Measurements from ENCODE around the gene ZDHHC21.

ZDHHC21 gene

GRCh38 chr9:14627513-14627912 is 65.7 kb downstream of the ZDHHC21 start:
- DNase-seq (no peak), ATAC-seq (replicated peaks) (no peak)
- Mint-ChIP-seq H3K4me3 (no peak overlapping the region), H3K4me1 (ENCODE audit: low read depth in 2 of 2) (peaks cover 0 to 9% of the 10 kb centered on the region in 2 donors), H3K27ac (peak overlapping the region in 1 of 2 donors; percentile 19), H3K9me3 (no peaks in the 10 kb centered on the region), H3K36me3 (ENCODE audit: insufficient read depth) (peaks cover 7% of the 10 kb centered on the region), H3K27me3 (no peaks in the 10 kb centered on the region)

GRCh38 chr9:14618836-14619420 is 74.3 kb downstream of the ZDHHC21 start:
- H3K4me3 Mint-ChIP-seq = no peak overlapping the region
- H3K4me1 Mint-ChIP-seq (ENCODE audit: low read depth in 2 of 2) = peaks cover 0 to 3% of the 10 kb centered on the region in 2 donors
- no peak for ATAC-seq (replicated peaks)
- H3K27me3 Mint-ChIP-seq = no peaks in the 10 kb centered on the region
- DNase-seq = no peak
- H3K27ac Mint-ChIP-seq = no peak overlapping the region
- no peaks in the 10 kb centered on the region for H3K9me3 Mint-ChIP-seq
- H3K36me3 Mint-ChIP-seq (ENCODE audit: insufficient read depth) = no peaks in the 10 kb centered on the region

- DNase-seq (peak in 1 of 3 experiments; percentile 4), ATAC-seq (replicated peaks) (peak; percentile 27)
- Mint-ChIP-seq H3K9me3 (no peaks in the 10 kb centered on the region), H3K4me3 (no peak overlapping the region), H3K36me3 (ENCODE audit: insufficient read depth) (no peaks in the 10 kb centered on the region), H3K27me3 (no peaks in the 10 kb centered on the region), H3K27ac (no peak overlapping the region), H3K4me1 (ENCODE audit: low read depth in 2 of 2) (no peaks in the 10 kb centered on the region)
These were observed 76.8 kb downstream of the ZDHHC21 start for GRCh38 chr9:14616188-14616982.

- Mint-ChIP-seq H3K27me3 (no peaks in the 10 kb centered on the region), H3K4me3 (no peak overlapping the region), H3K27ac (no peak overlapping the region), H3K9me3 (no peaks in the 10 kb centered on the region), H3K36me3 (ENCODE audit: insufficient read depth) (no peaks in the 10 kb centered on the region), H3K4me1 (ENCODE audit: low read depth in 2 of 2) (no peaks in the 10 kb centered on the region)
- no peak for ATAC-seq (replicated peaks)
- DNase-seq = no peak
These were observed 84.7 kb downstream of the ZDHHC21 start for GRCh38 chr9:14608540-14608939.

- no peak overlapping the region for H3K27ac Mint-ChIP-seq
- peaks cover under 1 to 14% of the 10 kb centered on the region in 2 donors for H3K9me3 Mint-ChIP-seq
- H3K36me3 Mint-ChIP-seq (ENCODE audit: insufficient read depth) = peaks cover 4% of the 10 kb centered on the region
- H3K4me1 Mint-ChIP-seq (ENCODE audit: low read depth in 2 of 2) = peaks cover 0 to 8% of the 10 kb centered on the region in 2 donors
- ATAC-seq (replicated peaks) = no peak
- no peak for DNase-seq
- no peak overlapping the region for H3K4me3 Mint-ChIP-seq
- no peaks in the 10 kb centered on the region for H3K27me3 Mint-ChIP-seq
These were observed 95.9 kb downstream of the ZDHHC21 start for GRCh38 chr9:14597171-14597799.

GRCh38 chr9:14593406-14593805 is 99.8 kb downstream of the ZDHHC21 start:
- no peak overlapping the region for H3K4me3 Mint-ChIP-seq
- no peak for ATAC-seq (replicated peaks)
- H3K27me3 Mint-ChIP-seq = no peaks in the 10 kb centered on the region
- no peak for DNase-seq
- peaks cover 0 to 14% of the 10 kb centered on the region in 2 donors for H3K9me3 Mint-ChIP-seq
- no peak overlapping the region for H3K27ac Mint-ChIP-seq
- peaks cover 4% of the 10 kb centered on the region for H3K36me3 Mint-ChIP-seq (ENCODE audit: insufficient read depth)
- peaks cover 0 to 8% of the 10 kb centered on the region in 2 donors for H3K4me1 Mint-ChIP-seq (ENCODE audit: low read depth in 2 of 2)

- Mint-ChIP-seq H3K27ac (no peak overlapping the region), H3K9me3 (peaks cover 0 to 14% of the 10 kb centered on the region in 2 donors), H3K4me1 (ENCODE audit: low read depth in 2 of 2) (peaks cover 4 to 9% of the 10 kb centered on the region in 2 donors), H3K27me3 (no peaks in the 10 kb centered on the region), H3K36me3 (ENCODE audit: insufficient read depth) (peaks cover 4% of the 10 kb centered on the region), H3K4me3 (no peak overlapping the region)
- no peak for DNase-seq
- no peak for ATAC-seq (replicated peaks)
These were observed 101.8 kb downstream of the ZDHHC21 start for GRCh38 chr9:14591411-14591810.

GRCh38 chr9:14585730-14586473 is 107.3 kb downstream of the ZDHHC21 start:
- peak; percentile 78 for ATAC-seq (replicated peaks)
- Mint-ChIP-seq H3K36me3 (ENCODE audit: insufficient read depth) (no peaks in the 10 kb centered on the region), H3K4me3 (no peak overlapping the region), H3K27ac (peak overlapping the region in 1 of 2 donors; percentile 75), H3K27me3 (no peaks in the 10 kb centered on the region), H3K4me1 (ENCODE audit: low read depth in 2 of 2) (peaks cover 14 to 22% of the 10 kb centered on the region in 2 donors), H3K9me3 (peaks cover 0 to 7% of the 10 kb centered on the region in 2 donors)
- peak in 1 of 3 experiments; percentile 2 for DNase-seq

- H3K4me3 Mint-ChIP-seq = no peak overlapping the region
- H3K4me1 Mint-ChIP-seq (ENCODE audit: low read depth in 2 of 2) = peaks cover 14 to 22% of the 10 kb centered on the region in 2 donors
- ATAC-seq (replicated peaks) = no peak
- H3K36me3 Mint-ChIP-seq (ENCODE audit: insufficient read depth) = no peaks in the 10 kb centered on the region
- DNase-seq = no peak
- peaks cover 0 to 7% of the 10 kb centered on the region in 2 donors for H3K9me3 Mint-ChIP-seq
- no peak overlapping the region for H3K27ac Mint-ChIP-seq
- H3K27me3 Mint-ChIP-seq = no peaks in the 10 kb centered on the region
These were observed 108.7 kb downstream of the ZDHHC21 start for GRCh38 chr9:14584571-14584970.

GRCh38 chr9:14578030-14578429 is 115.2 kb downstream of the ZDHHC21 start:
- Mint-ChIP-seq H3K36me3 (ENCODE audit: insufficient read depth) (no peaks in the 10 kb centered on the region), H3K4me1 (ENCODE audit: low read depth in 2 of 2) (no peaks in the 10 kb centered on the region), H3K4me3 (no peak overlapping the region), H3K27ac (no peak overlapping the region), H3K9me3 (peaks cover 8 to 35% of the 10 kb centered on the region in 2 donors), H3K27me3 (no peaks in the 10 kb centered on the region)
- no peak for ATAC-seq (replicated peaks)
- no peak for DNase-seq

- no peaks in the 10 kb centered on the region for H3K36me3 Mint-ChIP-seq (ENCODE audit: insufficient read depth)
- H3K27ac Mint-ChIP-seq = no peak overlapping the region
- peaks cover 11 to 37% of the 10 kb centered on the region in 2 donors for H3K9me3 Mint-ChIP-seq
- no peaks in the 10 kb centered on the region for H3K27me3 Mint-ChIP-seq
- ATAC-seq (replicated peaks) = no peak
- no peak for DNase-seq
- no peaks in the 10 kb centered on the region for H3K4me1 Mint-ChIP-seq (ENCODE audit: low read depth in 2 of 2)
- H3K4me3 Mint-ChIP-seq = no peak overlapping the region
These were observed 119.1 kb downstream of the ZDHHC21 start for GRCh38 chr9:14574173-14574572.

- H3K36me3 Mint-ChIP-seq (ENCODE audit: insufficient read depth) = no peaks in the 10 kb centered on the region
- no peaks in the 10 kb centered on the region for H3K27me3 Mint-ChIP-seq
- H3K4me1 Mint-ChIP-seq (ENCODE audit: low read depth in 2 of 2) = no peaks in the 10 kb centered on the region
- H3K9me3 Mint-ChIP-seq = peaks cover 10 to 31% of the 10 kb centered on the region in 2 donors
- no peak for DNase-seq
- H3K27ac Mint-ChIP-seq = no peak overlapping the region
- no peak for ATAC-seq (replicated peaks)
- H3K4me3 Mint-ChIP-seq = no peak overlapping the region
These were observed 119.9 kb downstream of the ZDHHC21 start for GRCh38 chr9:14573319-14573718.

GRCh38 chr9:14565352-14566016 is 127.7 kb downstream of the ZDHHC21 start:
- peaks cover 3 to 14% of the 10 kb centered on the region in 2 donors for H3K9me3 Mint-ChIP-seq
- no peak overlapping the region for H3K4me3 Mint-ChIP-seq
- H3K27me3 Mint-ChIP-seq = no peaks in the 10 kb centered on the region

More at GRCh38 chr9:14565352-14566016, 127.7 kb downstream of the ZDHHC21 start:
- DNase-seq (no peak), ATAC-seq (replicated peaks) (no peak)
- H3K36me3 Mint-ChIP-seq (ENCODE audit: insufficient read depth) = no peaks in the 10 kb centered on the region
- no peak overlapping the region for H3K27ac Mint-ChIP-seq
- no peaks in the 10 kb centered on the region for H3K4me1 Mint-ChIP-seq (ENCODE audit: low read depth in 2 of 2)

Data from effector memory CD8-positive, alpha-beta T cell (primary cell).